Adrenal gland (tissue), 12 donors: ENCODE data around the gene RNU6-1. TPM values are rescaled to one million over a fixed set of nuclear protein-coding genes. Genes with fewer than 3 reads are reported as not detected.

Experiments used
- DNase-seq, 7 donors: peaks; one replicate each; pipeline ENCODE4 v3.0.0-alpha.2; 2019 to 2020
- H3K27ac ChIP-seq, 5 donors: fragments of 200-600 bp; sonication (generic) in 4 of 5; 1 replicate in 3 of 5; 2 replicates in 2 of 5; pipeline versions ENCODE4 v1.5.1 to v1.8.0; 2016 to 2020; ENCODE audit warnings: mild to moderate bottlenecking in 1 of 5
- H3K27me3 ChIP-seq: fragments of 200-600 bp; 2 replicates; pipeline ENCODE4 v1.8.0; 2021
- H3K36me3 ChIP-seq, 2 donors: fragments of 200-600 bp; replicated peaks in 1 of 2; 1 replicate in 1 of 2; 2 replicates in 1 of 2; pipeline versions ENCODE4 v1.5.1 to v1.8.0; 2018 to 2022
- H3K4me1 ChIP-seq, 2 donors: fragments of 200-600 bp; replicated peaks in 1 of 2; 1 replicate in 1 of 2; 2 replicates in 1 of 2; pipeline versions ENCODE4 v1.5.1 to v1.8.0; 2018 to 2021
- H3K4me3 ChIP-seq, 4 donors: fragments of 200-600 bp; sonication (generic) in 3 of 4; one replicate each; pipeline ENCODE4 v1.5.1; 2016 to 2018
- H3K9me3 ChIP-seq, 3 donors: fragments of 200-600 bp; sonication (generic) in 1 of 3; replicated peaks in 1 of 3; 1 replicate in 2 of 3; 2 replicates in 1 of 3; pipeline versions ENCODE4 v1.5.1 to v1.8.0; 2016 to 2021
- POLR2A ChIP-seq, 2 donors: fragments of 450-650 bp; IDR thresholded peaks; one replicate each; pipeline ENCODE4 v1.6.1; 2017; ENCODE audit warnings: antibody characterized with exemption in 2 of 2, mild to moderate bottlenecking in 2 of 2, moderate library complexity in 1 of 2
- WGBS, 4 donors: extraction: QIAGEN DNeasy Blood & Tissue Kit in 2 of 4; methylation state at CpG; one replicate each; pipeline versions ENCODE4 v1.1.5 to v1.1.7; 2013 to 2017; 5-methylcytosine and 5-hydroxymethylcytosine counted together
- intact Hi-C, 2 donors: fragments of 100-400 bp; cut with DNase I; formaldehyde crosslinking; loops; one replicate each; pipeline versions ENCODE4 v1.14.1 to v1.15.0; 2022 to 2023
- polyA plus RNA-seq, 3 donors: library from polyadenylated mRNA; stranded (reverse); fragments of 200-250 nt in 2 of 3; fragments of 350-450 nt in 1 of 3; fragmentation: Illumina TruSeq in 1 of 3; extraction: RNeasy Lipid Tissue Mini Kit (QIAGEN cat#74804) in 1 of 3; gene quantifications; one replicate each; pipeline ENCODE4 v1.2.3, GENCODE V29; 2013 to 2014
- total RNA-seq, 9 donors: library from RNA; depleted of rRNA in 4 of 9; stranded (reverse); fragments of >200 nt in 4 of 9; fragments of 120-200 nt in 1 of 9; fragmentation: NEBNext Ultra II Directional in 1 of 9; extraction: Animal tissue kit (Norgen Biotek cat#: 25700) in 1 of 9; gene quantifications; one replicate each; pipeline versions ENCODE4 v1.1.0 to v1.2.4, GENCODE V29; 2013 to 2023
- TF ChIP-seq, protein P1 (sequence below), 6 experiments: fragments of 450-650 bp in 4 of 6; fragments of 200-600 bp in 2 of 6; sonication (generic) in 1 of 6; IDR thresholded peaks; 1 replicate in 5 of 6; 2 replicates in 1 of 6; pipeline versions ENCODE4 v1.5.1 to v1.8.0; 2016 to 2021; ENCODE audit warnings: antibody characterized with exemption in 6 of 6, mild to moderate bottlenecking in 2 of 6, moderate library complexity in 1 of 6
- donor health status: healthy with polysubstance abuse.
- donor health status: Bipolar disorder and iron deficiency.
- donor health status: DM: yes; HTN: yes; CAD: no.
- donor health status: DM: no; HTN: no; CAD: no.
- donor health status: DM: no; HTN: no; CAD: no.
- donor health status: DM: yes; HTN: yes; CAD: no.

Gene RNU6-1
- total and polyA plus RNA-seq, 12 donors = not detected

DNA sequence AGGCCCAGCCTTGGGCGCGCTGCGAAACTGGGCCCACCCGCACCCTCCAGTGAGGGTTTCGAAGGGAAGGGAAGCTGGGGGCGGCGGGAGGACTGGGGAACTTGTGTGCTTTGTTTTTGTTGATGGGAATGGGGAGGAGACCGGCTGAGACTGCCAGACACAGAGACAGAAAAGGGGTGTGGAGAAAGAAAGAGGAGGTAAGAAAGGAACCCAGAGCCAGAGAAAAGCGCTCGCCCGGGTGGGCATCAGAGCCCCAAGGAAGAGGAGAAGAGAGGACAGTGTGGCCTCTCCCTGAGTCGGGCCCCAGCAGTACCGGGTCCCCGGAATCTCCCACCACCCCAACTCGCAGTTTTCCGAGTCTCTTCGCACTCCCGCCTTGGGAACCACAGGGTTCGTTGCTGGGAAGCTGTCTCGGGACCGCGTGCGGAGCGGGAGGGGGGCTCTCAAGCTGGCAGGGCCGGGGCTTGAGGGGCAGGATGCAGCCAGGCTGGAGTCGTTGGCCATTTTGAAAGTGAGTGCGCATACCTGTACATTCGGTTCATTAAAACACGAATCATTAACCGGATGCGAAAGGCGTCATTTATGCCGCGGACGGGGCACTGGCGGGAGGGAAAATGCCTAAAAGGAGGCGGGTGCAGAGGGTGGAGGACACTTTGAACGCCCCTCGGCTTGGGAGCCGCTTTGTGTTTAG, 11.4 kb downstream of the RNU6-1 start:
- intact Hi-C loops = no loop called here
- no peak for DNase-seq
- no peaks in the 10 kb centered on the region for H3K9me3 ChIP-seq
- WGBS, 4 donors = 8 to 11% (median 9%) methylated on average over 34 to 40 of the region's 40 CpGs
- peaks cover 96% of the 10 kb centered on the region for H3K27me3 ChIP-seq
- H3K36me3 ChIP-seq = no peaks in the 10 kb centered on the region
- no peak for TF ChIP-seq POLR2A (IDR thresholded peaks at IDR 0.05)
- TF ChIP-seq, protein P1, sequence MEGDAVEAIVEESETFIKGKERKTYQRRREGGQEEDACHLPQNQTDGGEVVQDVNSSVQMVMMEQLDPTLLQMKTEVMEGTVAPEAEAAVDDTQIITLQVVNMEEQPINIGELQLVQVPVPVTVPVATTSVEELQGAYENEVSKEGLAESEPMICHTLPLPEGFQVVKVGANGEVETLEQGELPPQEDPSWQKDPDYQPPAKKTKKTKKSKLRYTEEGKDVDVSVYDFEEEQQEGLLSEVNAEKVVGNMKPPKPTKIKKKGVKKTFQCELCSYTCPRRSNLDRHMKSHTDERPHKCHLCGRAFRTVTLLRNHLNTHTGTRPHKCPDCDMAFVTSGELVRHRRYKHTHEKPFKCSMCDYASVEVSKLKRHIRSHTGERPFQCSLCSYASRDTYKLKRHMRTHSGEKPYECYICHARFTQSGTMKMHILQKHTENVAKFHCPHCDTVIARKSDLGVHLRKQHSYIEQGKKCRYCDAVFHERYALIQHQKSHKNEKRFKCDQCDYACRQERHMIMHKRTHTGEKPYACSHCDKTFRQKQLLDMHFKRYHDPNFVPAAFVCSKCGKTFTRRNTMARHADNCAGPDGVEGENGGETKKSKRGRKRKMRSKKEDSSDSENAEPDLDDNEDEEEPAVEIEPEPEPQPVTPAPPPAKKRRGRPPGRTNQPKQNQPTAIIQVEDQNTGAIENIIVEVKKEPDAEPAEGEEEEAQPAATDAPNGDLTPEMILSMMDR (IDR thresholded peaks at IDR 0.05) = no peak
- H3K27ac ChIP-seq = no peak overlapping the region
- peaks cover 22 to 53% of the 10 kb centered on the region in 2 donors for H3K4me1 ChIP-seq
- H3K4me3 ChIP-seq = peak overlapping the region in 1 of 4 donors; percentile 32

DNA sequence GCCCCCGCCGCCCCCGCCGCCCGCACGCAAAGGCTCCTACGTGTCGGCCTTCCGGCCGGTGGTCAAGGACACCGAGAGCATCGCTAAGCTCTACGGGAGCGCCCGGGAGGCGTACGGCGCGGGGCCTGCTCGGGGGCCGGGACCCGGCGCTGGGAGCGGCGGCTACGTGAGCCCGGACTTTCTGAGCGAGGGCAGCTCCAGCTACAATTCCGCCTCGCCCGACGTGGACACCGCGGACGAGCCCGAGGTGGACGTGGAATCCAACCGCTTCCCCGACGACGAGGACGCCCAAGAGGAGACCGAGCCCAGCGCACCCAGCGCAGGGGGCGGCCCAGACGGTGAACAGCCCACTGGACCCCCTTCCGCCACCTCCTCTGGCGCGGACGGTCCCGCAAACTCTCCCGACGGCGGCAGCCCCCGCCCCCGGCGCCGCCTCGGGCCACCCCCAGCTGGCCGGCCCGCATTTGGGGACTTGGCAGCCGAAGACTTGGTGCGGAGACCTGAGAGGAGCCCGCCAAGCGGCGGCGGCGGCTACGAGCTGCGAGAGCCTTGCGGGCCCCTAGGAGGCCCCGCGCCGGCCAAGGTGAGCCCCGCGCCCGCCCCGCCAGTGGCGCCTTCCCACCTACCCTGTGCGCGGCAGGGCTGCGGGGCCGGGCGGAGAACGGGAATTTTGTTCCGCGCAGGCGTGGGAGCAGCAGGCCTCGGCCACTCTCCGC, 12.1 kb downstream of the RNU6-1 start:
- H3K27ac ChIP-seq = no peak overlapping the region
- peaks cover 28 to 49% of the 10 kb centered on the region in 2 donors for H3K4me1 ChIP-seq
- TF ChIP-seq POLR2A (IDR thresholded peaks at IDR 0.05) = no peak
- TF ChIP-seq, protein P1 (IDR thresholded peaks at IDR 0.05) = no peak
- intact Hi-C loops = no loop called here
- 3 to 11% (median 8%) methylated on average over 2 to 91 of the region's 91 CpGs for WGBS, 4 donors
- H3K36me3 ChIP-seq = no peaks in the 10 kb centered on the region
- H3K27me3 ChIP-seq = peaks cover 98% of the 10 kb centered on the region
- DNase-seq = peak in 1 of 7 donors; percentile 7
- H3K4me3 ChIP-seq = peak overlapping the region in 1 of 4 donors; percentile 32
- H3K9me3 ChIP-seq = no peaks in the 10 kb centered on the region

DNA sequence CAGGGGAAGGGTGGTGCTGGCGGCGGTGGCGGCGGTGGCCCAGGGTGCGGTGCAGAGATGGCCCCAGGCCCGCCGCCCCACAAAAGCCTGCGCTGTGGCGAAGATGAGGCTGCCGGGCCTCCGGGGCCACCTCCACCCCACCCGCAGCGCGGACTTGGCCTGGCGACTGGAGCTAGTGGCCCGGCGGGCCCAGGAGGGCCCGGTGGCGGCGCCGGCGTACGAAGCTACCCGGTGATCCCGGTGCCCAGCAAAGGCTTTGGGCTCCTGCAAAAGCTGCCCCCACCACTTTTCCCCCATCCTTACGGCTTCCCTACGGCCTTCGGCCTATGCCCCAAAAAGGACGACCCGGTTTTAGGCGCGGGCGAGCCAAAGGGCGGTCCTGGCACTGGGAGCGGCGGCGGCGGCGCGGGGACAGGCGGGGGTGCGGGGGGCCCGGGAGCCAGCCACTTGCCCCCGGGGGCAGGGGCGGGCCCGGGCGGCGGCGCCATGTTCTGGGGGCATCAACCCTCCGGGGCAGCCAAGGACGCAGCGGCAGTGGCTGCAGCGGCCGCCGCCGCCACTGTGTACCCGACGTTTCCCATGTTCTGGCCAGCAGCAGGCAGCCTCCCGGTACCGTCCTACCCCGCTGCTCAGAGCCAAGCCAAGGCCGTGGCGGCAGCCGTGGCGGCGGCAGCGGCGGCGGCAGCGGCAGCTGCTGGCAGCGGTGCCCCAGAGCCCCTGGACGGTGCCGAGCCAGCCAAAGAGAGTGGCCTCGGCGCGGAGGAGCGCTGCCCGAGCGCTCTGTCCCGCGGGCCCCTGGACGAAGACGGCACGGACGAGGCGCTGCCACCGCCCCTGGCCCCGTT, 12.9 kb downstream of the RNU6-1 start:
- H3K4me1 ChIP-seq = peaks cover 28 to 49% of the 10 kb centered on the region in 2 donors
- H3K4me3 ChIP-seq = peak overlapping the region in 1 of 4 donors; percentile 25
- H3K27ac ChIP-seq = no peak overlapping the region
- TF ChIP-seq, protein P1 (IDR thresholded peaks at IDR 0.05) = no peak
- TF ChIP-seq POLR2A (IDR thresholded peaks at IDR 0.05) = no peak
- 4 to 13% (median 6%) methylated on average over 4 to 88 of the region's 88 CpGs for WGBS, 4 donors
- no peaks in the 10 kb centered on the region for H3K9me3 ChIP-seq
- H3K36me3 ChIP-seq = no peaks in the 10 kb centered on the region
- H3K27me3 ChIP-seq = peaks cover 98% of the 10 kb centered on the region
- peak in 1 of 7 donors; percentile 22 for DNase-seq
- intact Hi-C loops = no loop called here
